Measurements from ENCODE around the gene TMEM134.
"Not testable (repeated sequence)": the region's sequence is repeated elsewhere in the genome, so short reads cannot be mapped to it uniquely, and the experiment has no call there.

Gene TMEM134

GRCh38 chr11:67484847-67485311, 15.8 kb upstream of the TMEM134 start:
- peak; percentile 61; the same call in 1 of the 2 replicates for TF ChIP-seq POU2F2 (IDR thresholded peaks at IDR 0.05; ENCODE audit: low read depth, low read length)
- TF ChIP-seq PAX5 (IDR thresholded peaks at IDR 0.05; ENCODE audit: insufficient read depth, low read length, severe bottlenecking), result no peak
- TF ChIP-seq POLR2AphosphoS5 (IDR thresholded peaks at IDR 0.05; ENCODE audit: low read depth, low read length), result peak; percentile 56
- peak; percentile 49; the same call in 1 of the 2 replicates for TF ChIP-seq POLR2A (IDR thresholded peaks at IDR 0.05; ENCODE audit: low read depth, low read length)
- TF ChIP-seq SPI1 (IDR thresholded peaks at IDR 0.05; ENCODE audit: low read depth, low read length), result peak; percentile 72
- TF ChIP-seq TAF1 (IDR thresholded peaks at IDR 0.05; ENCODE audit: low read depth, low read length), result no peak; the same call in 1 of the 2 replicates
- no peak for FAIRE-seq
- no peak for DNase-seq (ENCODE audit: insufficient read length, low spot score)

GRCh38 chr11:67483831-67484665, 15.0 kb upstream of the TMEM134 start:
- TF ChIP-seq POLR2AphosphoS5 (IDR thresholded peaks at IDR 0.05; ENCODE audit: low read depth, low read length), result peak; percentile 66
- no peak for TF ChIP-seq PAX5 (IDR thresholded peaks at IDR 0.05; ENCODE audit: insufficient read depth, low read length, severe bottlenecking)
- peak; percentile 38; the same call in 1 of the 2 replicates for TF ChIP-seq TAF1 (IDR thresholded peaks at IDR 0.05; ENCODE audit: low read depth, low read length)
- no peak; the same call in 1 of the 2 replicates for TF ChIP-seq POU2F2 (IDR thresholded peaks at IDR 0.05; ENCODE audit: low read depth, low read length)
- no peak for TF ChIP-seq SPI1 (IDR thresholded peaks at IDR 0.05; ENCODE audit: low read depth, low read length)
- peak; percentile 67 for TF ChIP-seq POLR2A (IDR thresholded peaks at IDR 0.05; ENCODE audit: low read depth, low read length)
- FAIRE-seq (peak; percentile 92), DNase-seq (ENCODE audit: insufficient read length, low spot score) (no peak)

GRCh38 chr11:67482827-67483798, 14.1 kb upstream of the TMEM134 start, which contains the start of gene AIP:
Gene AIP, plus strand, starts transcription at chr11:67483026. Its CDS starts 133 bp downstream, at chr11:67483159.
- DNase-seq (ENCODE audit: insufficient read length, low spot score) (peak; percentile 92), FAIRE-seq (peak; percentile 98)
- TF ChIP-seq SPI1 (IDR thresholded peaks at IDR 0.05; ENCODE audit: low read depth, low read length) (no peak), TAF1 (IDR thresholded peaks at IDR 0.05; ENCODE audit: low read depth, low read length) (peak; percentile 81; the same call in 1 of the 2 replicates), PAX5 (IDR thresholded peaks at IDR 0.05; ENCODE audit: insufficient read depth, low read length, severe bottlenecking) (no peak), POLR2A (IDR thresholded peaks at IDR 0.05; ENCODE audit: low read depth, low read length) (peak; percentile 49; the same call in 1 of the 2 replicates)

- FAIRE-seq, result no peak
- TF ChIP-seq SPI1 (IDR thresholded peaks at IDR 0.05; ENCODE audit: low read depth, low read length), result peak; percentile 63; the same call in 1 of the 2 replicates
- no peak for TF ChIP-seq TAF1 (IDR thresholded peaks at IDR 0.05; ENCODE audit: low read depth, low read length)
Measured at GRCh38 chr11:67482275-67482826, 13.3 kb upstream of the TMEM134 start.

GRCh38 chr11:67477344-67478050, 8.4 kb upstream of the TMEM134 start:
- FAIRE-seq; DNase-seq (ENCODE audit: insufficient read length, low spot score): not testable (repeated sequence)

More at GRCh38 chr11:67482275-67482826, 13.3 kb upstream of the TMEM134 start:
- DNase-seq (ENCODE audit: insufficient read length, low spot score), result no peak

GRCh38 chr11:67476692-67477091, 7.6 kb upstream of the TMEM134 start:
- not testable (repeated sequence) for FAIRE-seq

GRCh38 chr11:67472882-67473281, 3.8 kb upstream of the TMEM134 start:
- TF ChIP-seq POLR2AphosphoS5 (IDR thresholded peaks at IDR 0.05; ENCODE audit: low read depth, low read length), result no peak
- no peak for TF ChIP-seq SPI1 (IDR thresholded peaks at IDR 0.05; ENCODE audit: low read depth, low read length)
- no peak for TF ChIP-seq TAF1 (IDR thresholded peaks at IDR 0.05; ENCODE audit: low read depth, low read length)
- TF ChIP-seq POLR2A (IDR thresholded peaks at IDR 0.05; ENCODE audit: low read depth, low read length), result no peak
- no peak for TF ChIP-seq POU2F2 (IDR thresholded peaks at IDR 0.05; ENCODE audit: low read depth, low read length)
- no peak for TF ChIP-seq PAX5 (IDR thresholded peaks at IDR 0.05; ENCODE audit: insufficient read depth, low read length, severe bottlenecking)
- DNase-seq (ENCODE audit: insufficient read length, low spot score) (no peak), FAIRE-seq (no peak)

More at GRCh38 chr11:67476692-67477091, 7.6 kb upstream of the TMEM134 start:
- not testable (repeated sequence) for DNase-seq (ENCODE audit: insufficient read length, low spot score)

GRCh38 chr11:67470337-67471002, 1.4 kb upstream of the TMEM134 start:
- FAIRE-seq, result peak; percentile 66
- no peak for TF ChIP-seq PAX5 (IDR thresholded peaks at IDR 0.05; ENCODE audit: insufficient read depth, low read length, severe bottlenecking)
- no peak for TF ChIP-seq POLR2AphosphoS5 (IDR thresholded peaks at IDR 0.05; ENCODE audit: low read depth, low read length)
- peak; percentile 72 for TF ChIP-seq SPI1 (IDR thresholded peaks at IDR 0.05; ENCODE audit: low read depth, low read length)
- TF ChIP-seq POLR2A (IDR thresholded peaks at IDR 0.05; ENCODE audit: low read depth, low read length), result no peak

GRCh38 chr11:67469508-67469811, 409 bp upstream of the TMEM134 start:
- TF ChIP-seq SPI1 (IDR thresholded peaks at IDR 0.05; ENCODE audit: low read depth, low read length) (no peak), POLR2AphosphoS5 (IDR thresholded peaks at IDR 0.05; ENCODE audit: low read depth, low read length) (no peak), PAX5 (IDR thresholded peaks at IDR 0.05; ENCODE audit: insufficient read depth, low read length, severe bottlenecking) (no peak), TAF1 (IDR thresholded peaks at IDR 0.05; ENCODE audit: low read depth, low read length) (no peak)
- DNase-seq (ENCODE audit: insufficient read length, low spot score), result no peak
- FAIRE-seq, result no peak

More at GRCh38 chr11:67470337-67471002, 1.4 kb upstream of the TMEM134 start:
- no peak for DNase-seq (ENCODE audit: insufficient read length, low spot score)
